NT2/D1 (cell line): Measurements from ENCODE around the gene SPACDR.

Source experiments
- DNase-seq: peaks from one replicate; pipeline ENCODE4 v3.0.0-alpha.2; 2011; ENCODE audit warnings: low read depth, low spot score
- H3K27me3 ChIP-seq: 2 replicates; pipeline ENCODE4 v1.6.0; 2011; ENCODE audit warnings: mild to moderate bottlenecking; ENCODE audit not compliant: insufficient read length, insufficient read depth
- H3K36me3 ChIP-seq: 2 replicates; pipeline ENCODE4 v1.6.1; 2011; ENCODE audit warnings: mild to moderate bottlenecking, low read length, mixed read lengths; ENCODE audit not compliant: insufficient read depth, insufficient read length
- H3K4me1 ChIP-seq: 2 replicates; pipeline ENCODE4 v1.5.1; 2011; ENCODE audit not compliant: insufficient read depth, insufficient read length
- H3K4me3 ChIP-seq: 2 replicates; pipeline ENCODE4 v1.5.1; 2011; ENCODE audit warnings: low read depth; ENCODE audit not compliant: insufficient read length
- H3K9ac ChIP-seq: 2 replicates; pipeline ENCODE4 v1.6.0; 2011; ENCODE audit warnings: low read depth; ENCODE audit not compliant: insufficient read length
- H3K9me3 ChIP-seq: 2 replicates; pipeline ENCODE4 v1.5.1; 2011; ENCODE audit warnings: mild to moderate bottlenecking, low read length; ENCODE audit not compliant: insufficient read depth
- SUZ12 ChIP-seq: IDR thresholded peaks from 2 replicates; pipeline ENCODE4 v1.6.1; 2011; ENCODE audit not compliant: insufficient read length, insufficient read depth; ENCODE audit errors: extremely low read depth
- YY1 ChIP-seq: IDR thresholded peaks from 2 replicates; pipeline ENCODE4 v1.6.1; 2011; ENCODE audit not compliant: insufficient read length, insufficient read depth
- ZNF274 ChIP-seq: IDR thresholded peaks from 2 replicates; pipeline ENCODE4 v1.6.1; 2011; ENCODE audit warnings: mild to moderate bottlenecking, low read depth, low read length

Gene SPACDR

DNA sequence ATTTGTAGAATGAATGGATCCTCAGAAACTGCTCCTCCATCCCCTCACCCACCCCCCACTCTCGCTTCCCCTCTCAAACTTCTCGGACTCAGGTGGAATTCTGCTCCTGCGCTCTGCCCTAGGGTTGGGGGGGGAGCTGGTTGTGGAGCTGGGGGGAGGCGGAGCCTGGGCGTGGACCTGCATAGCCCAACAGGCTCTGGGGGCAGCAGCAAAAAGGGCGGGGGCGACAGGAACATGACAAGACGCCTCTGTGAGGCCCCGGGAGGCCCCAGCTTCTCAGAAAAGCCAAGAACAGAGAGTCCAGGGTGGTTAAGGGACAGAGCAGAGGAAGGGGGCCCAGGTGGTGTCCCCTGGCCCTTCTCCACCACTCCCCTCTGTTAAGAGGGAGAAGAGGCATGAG lies 11.5 kb upstream of the SPACDR start:
- Histone ChIP-seq H3K36me3 (peaks cover 20% of the 10 kb centered on the region), H3K27me3 (no peaks in the 10 kb centered on the region), H3K9ac (no peak overlapping the region), H3K4me1 (peaks cover 11% of the 10 kb centered on the region), H3K9me3 (no peaks in the 10 kb centered on the region), H3K4me3 (no peak overlapping the region)
- no peak for DNase-seq
- no peak for TF ChIP-seq YY1

GRCh38 chr7:100472854-100473499 lies 8.9 kb upstream of the SPACDR start:
- Histone ChIP-seq H3K9ac (no peak overlapping the region), H3K4me3 (no peak overlapping the region), H3K9me3 (no peaks in the 10 kb centered on the region), H3K36me3 (peaks cover 26% of the 10 kb centered on the region), H3K27me3 (no peaks in the 10 kb centered on the region), H3K4me1 (peaks cover 14% of the 10 kb centered on the region)
- no peak for TF ChIP-seq SUZ12
- TF ChIP-seq YY1, result no peak
- no peak for TF ChIP-seq ZNF274
- DNase-seq, result no peak

DNA sequence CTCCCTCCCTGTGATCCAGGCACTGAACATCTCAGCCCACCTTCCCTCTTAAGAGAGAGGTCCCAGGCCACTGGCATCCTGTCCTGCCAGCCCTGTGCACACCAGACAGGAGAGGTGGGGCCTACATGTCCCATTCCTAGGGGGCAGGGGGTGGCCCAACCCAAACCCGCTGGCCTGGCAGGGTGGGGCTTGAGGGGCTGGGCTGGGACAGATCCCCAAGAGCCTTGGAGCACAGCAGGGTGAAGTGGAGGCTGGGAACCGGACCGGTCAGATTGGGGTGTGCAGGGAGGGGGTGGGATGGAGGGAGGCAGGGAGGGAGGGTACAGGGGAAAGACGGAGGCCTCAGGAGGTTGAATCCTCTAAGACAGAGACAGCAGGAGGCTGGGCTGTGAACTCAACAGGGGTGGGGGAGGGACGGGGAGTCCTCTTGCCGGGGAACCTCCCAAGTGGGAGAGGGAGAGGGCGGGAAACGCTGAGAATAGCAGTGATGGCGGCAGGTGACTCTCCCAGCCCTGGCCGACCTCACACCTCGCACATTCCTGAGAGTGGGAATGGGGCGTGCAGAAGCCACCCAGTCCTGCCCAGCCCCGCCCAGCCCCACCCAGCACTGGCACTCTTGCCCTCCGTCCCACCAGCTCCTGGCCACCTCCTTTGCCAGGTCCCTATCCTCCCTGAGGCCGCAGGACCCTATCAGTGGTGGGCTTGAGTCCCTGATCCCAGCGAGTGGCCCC lies 8.2 kb upstream of the SPACDR start:
- Histone ChIP-seq H3K27me3 (no peaks in the 10 kb centered on the region), H3K4me1 (peaks cover 14% of the 10 kb centered on the region), H3K9ac (no peak overlapping the region), H3K36me3 (peaks cover 32% of the 10 kb centered on the region), H3K4me3 (no peak overlapping the region), H3K9me3 (no peaks in the 10 kb centered on the region)
- TF ChIP-seq ZNF274, result no peak
- no peak for TF ChIP-seq SUZ12
- no peak for TF ChIP-seq YY1
- no peak for DNase-seq

- Histone ChIP-seq H3K4me1 (peaks cover 11% of the 10 kb centered on the region), H3K27me3 (no peaks in the 10 kb centered on the region), H3K9me3 (no peaks in the 10 kb centered on the region), H3K36me3 (peaks cover 29% of the 10 kb centered on the region), H3K4me3 (no peak overlapping the region), H3K9ac (no peak overlapping the region)
- no peak for TF ChIP-seq ZNF274
- no peak for TF ChIP-seq YY1
- no peak for TF ChIP-seq SUZ12
- no peak for DNase-seq
Measured at GRCh38 chr7:100471021-100471420, 7.0 kb upstream of the SPACDR start.

- Histone ChIP-seq H3K4me3 (no peak overlapping the region), H3K9me3 (no peaks in the 10 kb centered on the region), H3K9ac (no peak overlapping the region), H3K36me3 (peaks cover 29% of the 10 kb centered on the region), H3K27me3 (no peaks in the 10 kb centered on the region), H3K4me1 (peaks cover 11% of the 10 kb centered on the region)
- no peak for TF ChIP-seq SUZ12
- no peak for TF ChIP-seq YY1
- no peak for TF ChIP-seq ZNF274
- peak; percentile 63 for DNase-seq
Measured at GRCh38 chr7:100469227-100470044, 5.4 kb upstream of the SPACDR start.

DNA sequence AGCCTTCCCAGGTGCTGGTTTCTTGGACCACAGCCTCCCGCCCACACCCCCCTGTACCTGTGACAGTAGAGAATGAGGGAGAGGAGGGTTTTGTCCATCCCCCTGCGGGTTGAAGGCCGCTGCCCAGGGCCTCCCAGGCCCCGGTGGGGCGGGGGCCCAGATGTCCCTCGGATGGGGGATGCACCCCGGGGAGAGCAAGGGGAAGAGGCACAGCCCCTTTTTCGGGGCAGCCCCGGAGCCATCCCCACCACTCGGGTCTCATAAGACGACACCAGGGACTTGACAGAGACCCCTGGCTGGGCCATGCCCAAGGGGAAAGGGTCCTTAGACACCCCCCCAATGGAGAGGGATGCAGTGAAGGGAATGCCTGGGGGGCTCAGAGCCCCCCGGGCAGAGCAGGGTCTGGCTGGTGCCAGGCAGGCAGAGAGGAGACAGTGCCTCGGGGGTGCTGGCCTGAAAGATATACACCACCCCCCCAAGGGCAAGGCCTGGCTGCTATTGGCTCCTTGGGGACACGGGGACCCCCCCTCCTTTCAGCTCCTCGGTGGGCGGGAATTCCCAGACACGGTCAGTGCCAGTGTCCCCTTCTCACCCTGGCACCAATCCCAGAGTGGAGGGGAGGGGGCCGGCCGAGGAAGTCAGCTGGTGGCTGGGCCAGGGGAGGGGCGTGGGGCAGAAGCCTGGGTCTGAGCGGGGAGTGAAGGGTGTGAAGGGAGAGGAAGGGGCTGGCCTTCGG lies 3.7 kb upstream of the SPACDR start:
- Histone ChIP-seq H3K9ac (no peak overlapping the region), H3K27me3 (no peaks in the 10 kb centered on the region), H3K4me3 (no peak overlapping the region), H3K36me3 (peaks cover 21% of the 10 kb centered on the region), H3K4me1 (peaks cover 7% of the 10 kb centered on the region), H3K9me3 (no peaks in the 10 kb centered on the region)
- no peak for TF ChIP-seq SUZ12
- TF ChIP-seq YY1, result no peak
- no peak for TF ChIP-seq ZNF274
- no peak for DNase-seq
